OCI-LY3 (cell line): ENCODE results near the gene TNFRSF6B.

ENCODE experiments used
- H2AFZ ChIP-seq: fragments of 200-600, 300-600 bp; shearing (Covaris generic); 2 replicates; pipeline ENCODE4 v1.6.0; 2014; ENCODE audit warnings: antibody characterized with exemption, low read depth, low read length
- H3K27ac ChIP-seq: fragments of 200-600, 300-600 bp; sonication (generic); 2 replicates; pipeline ENCODE4 v1.5.1; 2014; ENCODE audit warnings: mild to moderate bottlenecking, low read length, moderate library complexity, mixed read lengths
- H3K27me3 ChIP-seq: fragments of 200-600, 300-600 bp; sonication (generic); 2 replicates; pipeline ENCODE4 v1.6.1; 2014; ENCODE audit warnings: low read depth, low read length, mixed read lengths
- H3K36me3 ChIP-seq: fragments of 200-600, 300-600 bp; sonication (generic); replicated peaks from 2 replicates; pipeline ENCODE3; 2014; ENCODE audit warnings: low read depth, low read length, mixed read lengths
- H3K4me1 ChIP-seq: fragments of 300-600, 200-600 bp; sonication (generic); 2 replicates; pipeline ENCODE4 v1.6.1; 2014; ENCODE audit warnings: low read length, mixed read lengths
- H3K4me2 ChIP-seq: fragments of 200-600, 300-600 bp; sonication (generic); 2 replicates; pipeline ENCODE4 v1.6.1; 2014; ENCODE audit warnings: low read length, mixed read lengths
- H3K4me3 ChIP-seq: fragments of 300-600, 200-600 bp; sonication (generic); 2 replicates; pipeline ENCODE4 v1.5.1; 2014; ENCODE audit warnings: antibody characterized with exemption, mild to moderate bottlenecking, low read length, moderate library complexity
- H3K79me2 ChIP-seq: fragments of 300-600, 200-600 bp; shearing (Covaris generic); 2 replicates; pipeline ENCODE4 v1.6.1; 2014; ENCODE audit warnings: mild to moderate bottlenecking, low read length, mixed read lengths
- H3K9ac ChIP-seq: fragments of 300-600, 200-600 bp; shearing (Covaris generic); 2 replicates; pipeline ENCODE4 v1.6.0; 2014; ENCODE audit warnings: mild to moderate bottlenecking, low read length, moderate library complexity
- H3K9me3 ChIP-seq: fragments of 200-600, 300-600 bp; shearing (Covaris generic); 2 replicates; pipeline ENCODE4 v1.6.1; 2014; ENCODE audit warnings: low read length, mixed read lengths; ENCODE audit not compliant: insufficient read depth
- H4K20me1 ChIP-seq: fragments of 200-600, 300-600 bp; sonication (generic); 2 replicates; pipeline ENCODE4 v1.6.1; 2016; ENCODE audit warnings: low read length, mixed read lengths; ENCODE audit not compliant: insufficient read depth
- CTCF ChIP-seq: fragments of 200-600, 300-600 bp; sonication (generic); IDR thresholded peaks from 2 replicates; pipeline ENCODE4 v1.5.1; 2014; ENCODE audit warnings: antibody characterized with exemption, low read length, low read depth
- EZH2phosphoT487 ChIP-seq: fragments of 200-600 bp; shearing (Covaris generic); IDR thresholded peaks from 2 replicates; pipeline ENCODE4 v1.6.1; 2018; ENCODE audit warnings: antibody characterized with exemption, mixed run types, low read depth

TNFRSF6B gene

GRCh38 chr20:63651942-63652191 lies 44.6 kb upstream of the TNFRSF6B start:
- Histone ChIP-seq H3K9me3 (no peaks in the 10 kb centered on the region), H4K20me1 (no peaks in the 10 kb centered on the region), H3K36me3 (no peaks in the 10 kb centered on the region), H3K4me2 (no peak overlapping the region), H3K27ac (no peak overlapping the region), H3K4me3 (no peak overlapping the region), H3K79me2 (no peaks in the 10 kb centered on the region), H3K27me3 (no peaks in the 10 kb centered on the region), H3K4me1 (no peaks in the 10 kb centered on the region), H3K9ac (no peak overlapping the region), H2AFZ (no peak overlapping the region)
- TF ChIP-seq CTCF (no peak), EZH2phosphoT487 (no peak)

- Histone ChIP-seq H2AFZ (no peak overlapping the region), H3K79me2 (no peaks in the 10 kb centered on the region), H3K27ac (no peak overlapping the region)
Measured at GRCh38 chr20:63652192-63652980, 44.1 kb upstream of the TNFRSF6B start.

GRCh38 chr20:63653041-63653973 lies 43.1 kb upstream of the TNFRSF6B start, which contains the start of gene STMN3:
Gene STMN3, minus strand, starts transcription at chr20:63653424. Its CDS starts 79 bp downstream, at chr20:63653345.
- Histone ChIP-seq H3K79me2 (no peaks in the 10 kb centered on the region), H3K27ac (no peak within 1 kb of the TSS), H3K9ac (no peak within 1 kb of the TSS), H3K4me2 (no peak within 1 kb of the TSS), H4K20me1 (no peaks in the 10 kb centered on the region), H3K4me3 (no peak within 1 kb of the TSS), H3K36me3 (no peaks in the 10 kb centered on the region), H3K9me3 (no peaks in the 10 kb centered on the region), H3K27me3 (no peaks in the 10 kb centered on the region), H2AFZ (no peak within 1 kb of the TSS), H3K4me1 (peaks cover 6% of the 10 kb centered on the region)
- TF ChIP-seq EZH2phosphoT487 (no peak), CTCF (no peak)

More at GRCh38 chr20:63652192-63652980, 44.1 kb upstream of the TNFRSF6B start:
- H3K4me3 ChIP-seq: no peak overlapping the region
- H3K36me3 ChIP-seq: no peaks in the 10 kb centered on the region
- TF ChIP-seq CTCF (no peak), EZH2phosphoT487 (no peak)
- no peaks in the 10 kb centered on the region for H3K27me3 ChIP-seq
- no peaks in the 10 kb centered on the region for H4K20me1 ChIP-seq
- no peaks in the 10 kb centered on the region for H3K9me3 ChIP-seq
- H3K9ac ChIP-seq: no peak overlapping the region
- H3K4me2 ChIP-seq: no peak overlapping the region
- H3K4me1 ChIP-seq: peaks cover 2% of the 10 kb centered on the region; the same call in 1 of the 2 replicates
